K562 (cell line): Measurements from ENCODE around the gene HLA-E. TPM values are rescaled to one million over a fixed set of nuclear protein-coding genes. Genes with fewer than 3 reads are reported as not detected.

Experiments
- ATAC-seq: fragments of 200-7000 bp; cut with Tn5 transposase; 3 replicates; pipeline ENCODE4 v1.9.1; 2020; ENCODE audit warnings: moderate library complexity
- BruUV-seq: library from RNA; stranded (reverse); fragments of 400-500 nt; replicated peaks from 2 replicates; lab custom pipeline; 2021; lab: Mats Ljungman, UMichigan
- CTCF ChIA-PET: fragments of 300-600 bp; formaldehyde crosslinking; extraction: SDS; loops from one replicate; lab custom pipeline; 2021; ENCODE audit warnings: low intra/inter-chr PET ratio; lab: Yijun Ruan, JAX
- POLR2A ChIA-PET: fragments of 300-600, 350-650 bp; sonication (Branson Sonifier 250); formaldehyde crosslinking; extraction: SDS; loops from one replicate; lab custom pipeline; 2021; ENCODE audit warnings: antibody characterized with exemption, inconsistent platforms; lab: Yijun Ruan, JAX
- DNase-seq, 4 experiments: peaks; one replicate each; pipeline versions ENCODE4 v3.0.0 to v3.0.0-alpha.2; 2011 to 2018; ENCODE audit warnings: low spot score in 3 of 4, mixed read lengths in 3 of 4; ENCODE audit errors: extremely low read depth in 1 of 4
- FAIRE-seq: peaks from 2 replicates; lab custom pipeline; 2011; peaks lifted over from hg19 to GRCh38; lab: Jason Lieb, UNC
- H2AFZ ChIP-seq: 2 replicates; pipeline ENCODE4 v1.6.0; 2011; ENCODE audit warnings: low read depth, low read length, control low read depth, inconsistent platforms
- H3K27ac ChIP-seq: fragments of 200-600 bp; 3 replicates; pipeline ENCODE4 v1.8.0; 2011; ENCODE audit warnings: low read depth, mild to moderate bottlenecking, control low read depth, inconsistent platforms, low read length, moderate library complexity, mixed read lengths; ENCODE audit errors: extremely low read depth
- H3K27me3 ChIP-seq, 2 experiments: fragments of 300-600 bp in 1 of 2; 2 replicates in 1 of 2; 3 replicates in 1 of 2; pipeline versions ENCODE4 v1.6.0 to v1.8.0; 2011; ENCODE audit warnings: inconsistent platforms in 2 of 2, low read length in 2 of 2, mild to moderate bottlenecking in 1 of 2, mixed read lengths in 1 of 2, moderate library complexity in 1 of 2; ENCODE audit not compliant: control insufficient read depth in 2 of 2, insufficient read depth in 2 of 2
- H3K36me3 ChIP-seq: fragments of 300-600 bp; 3 replicates; pipeline ENCODE4 v1.8.0; 2011; ENCODE audit warnings: mild to moderate bottlenecking, low read length, inconsistent platforms; ENCODE audit not compliant: control insufficient read depth, insufficient read depth
- H3K4me1 ChIP-seq, 2 experiments: fragments of 200-600 bp in 1 of 2; replicated peaks in 1 of 2; 2 replicates in 1 of 2; 3 replicates in 1 of 2; pipeline versions ENCODE4 v1.5.1 to v1.8.0; 2011; ENCODE audit warnings: inconsistent platforms in 2 of 2, low read length in 2 of 2, mild to moderate bottlenecking in 1 of 2, mixed read lengths in 1 of 2, moderate library complexity in 1 of 2; ENCODE audit not compliant: control insufficient read depth in 2 of 2, insufficient read depth in 2 of 2
- H3K4me2 ChIP-seq: 2 replicates; pipeline ENCODE4 v1.6.1; 2011; ENCODE audit warnings: low read length, control low read depth, inconsistent platforms, mixed read lengths; ENCODE audit not compliant: insufficient read depth
- H3K4me3 ChIP-seq: fragments of 200-600 bp; sonication (generic), shearing (Covaris generic); 2 replicates; pipeline ENCODE4 v1.5.1; 2016; ENCODE audit warnings: control low read depth, inconsistent platforms
- H3K79me2 ChIP-seq: fragments of 200-600 bp; 3 replicates; pipeline ENCODE4 v1.8.0; 2011; ENCODE audit warnings: low read length, inconsistent platforms; ENCODE audit not compliant: control insufficient read depth, insufficient read depth
- H3K9ac ChIP-seq, 2 experiments: 2 replicates each; pipeline versions ENCODE4 v1.6.0 to v1.6.1; 2011; ENCODE audit warnings: low read depth in 2 of 2, low read length in 2 of 2, control low read depth in 1 of 2, inconsistent platforms in 1 of 2, mild to moderate bottlenecking in 1 of 2, mixed read lengths in 1 of 2; ENCODE audit not compliant: insufficient read depth in 1 of 2
- H3K9me1 ChIP-seq: one replicate; pipeline ENCODE4 v1.6.0; 2011; ENCODE audit warnings: inconsistent platforms, mild to moderate bottlenecking, low read length, moderate library complexity; ENCODE audit not compliant: control insufficient read depth, insufficient read depth
- H3K9me3 ChIP-seq: replicated peaks from 2 replicates; pipeline ENCODE4 v1.5.1; 2011; ENCODE audit warnings: low read depth, low read length, inconsistent platforms; ENCODE audit not compliant: control insufficient read depth, insufficient read depth
- H4K20me1 ChIP-seq: replicated peaks from 2 replicates; pipeline ENCODE4 v1.6.1; 2011; ENCODE audit warnings: low read length, inconsistent platforms, mixed read lengths; ENCODE audit not compliant: control insufficient read depth, insufficient read depth
- AFF4 ChIP-seq: sonication (generic); formaldehyde crosslinking; IDR thresholded peaks from 2 replicates; pipeline ENCODE4 v1.8.0; 2023; ENCODE audit warnings: mild to moderate bottlenecking, missing genetic modification reagents
- ATF7 ChIP-seq: fragments of 450-650 bp; IDR thresholded peaks from 2 replicates; pipeline ENCODE4 v1.7.1; 2014; ENCODE audit warnings: mild to moderate bottlenecking, moderate library complexity
- BRD9 ChIP-seq: fragments of 450-650 bp; IDR thresholded peaks from 2 replicates; pipeline ENCODE4 v1.6.1; 2018; ENCODE audit warnings: low read depth; ENCODE audit not compliant: partially characterized antibody
- CCAR2 ChIP-seq: fragments of 200-400 bp; formaldehyde crosslinking; IDR thresholded peaks from 2 replicates; pipeline ENCODE4 v1.6.1; 2017; ENCODE audit warnings: mild to moderate bottlenecking, low read depth, low read length
- ELF2 ChIP-seq: fragments of 250-450 bp; sonication (Bioruptor Pico); IDR thresholded peaks from 2 replicates; pipeline ENCODE4 v1.5.0; 2021; ENCODE audit warnings: mild to moderate bottlenecking
- GATAD2B ChIP-seq: fragments of 450-650 bp; IDR thresholded peaks from 2 replicates; pipeline ENCODE4 v1.6.1; 2017; ENCODE audit warnings: mild to moderate bottlenecking, borderline replicate concordance
- KAT8 ChIP-seq: fragments of 450-650 bp; IDR thresholded peaks from 2 replicates; pipeline ENCODE4 v1.6.1; 2016; ENCODE audit warnings: low read depth, mild to moderate bottlenecking
- L3MBTL2 ChIP-seq: fragments of 450-650 bp; IDR thresholded peaks from 2 replicates; pipeline ENCODE4 v1.6.1; 2016; ENCODE audit warnings: mild to moderate bottlenecking, moderate library complexity
- MYBL2 ChIP-seq, 2 experiments: fragments of 450-650 bp in 1 of 2; sonication (generic) in 1 of 2; formaldehyde crosslinking in 1 of 2; IDR thresholded peaks; 2 replicates each; pipeline versions ENCODE4 v1.6.1 to v1.8.1; 2017 to 2022; ENCODE audit warnings: borderline replicate concordance in 1 of 2, inconsistent platforms in 1 of 2, low read depth in 1 of 2, mild to moderate bottlenecking in 1 of 2, missing genetic modification reagents in 1 of 2, moderate library complexity in 1 of 2
- NCOA6 ChIP-seq: fragments of 450-650 bp; IDR thresholded peaks from 2 replicates; pipeline ENCODE4 v1.6.1; 2017; ENCODE audit warnings: mild to moderate bottlenecking
- POLR2AphosphoS2 ChIP-seq: IDR thresholded peaks from 2 replicates; pipeline ENCODE4 v1.6.1; 2012; ENCODE audit warnings: low read length, improper control_type of control experiment
- SMAD1 ChIP-seq: fragments of 150-350 bp; IDR thresholded peaks from 2 replicates; pipeline ENCODE4 v1.6.1; 2014; ENCODE audit warnings: low read length, low read depth; ENCODE audit not compliant: partially characterized antibody
- TCF7L2 ChIP-seq: fragments of 150-350 bp; IDR thresholded peaks from 2 replicates; pipeline ENCODE4 v1.6.1; 2016; ENCODE audit warnings: low read depth, mild to moderate bottlenecking, low read length, moderate library complexity
- WGBS: fragments of 100-300 bp; shearing (Covaris generic); methylation state at CpG from one replicate; pipeline ENCODE4 v1.1.6; 2016; ENCODE audit warnings: low coverage, mixed read lengths; ENCODE audit not compliant: insufficient coverage; ENCODE audit errors: missing lambda C conversion rate; 5-methylcytosine and 5-hydroxymethylcytosine counted together
- in situ Hi-C: fragments of 300-500 bp; cut with MboI; formaldehyde crosslinking; loops from 4 replicates; pipeline ENCODE4 v1.15.0; 2018; ENCODE audit warnings: inconsistent platforms, mixed read lengths
- intact Hi-C: fragments of 100-400 bp; cut with micrococcal nuclease; formaldehyde crosslinking; loops from 2 replicates; pipeline ENCODE4 v1.14.2; 2022
- polyA plus RNA-seq, 8 experiments: library from polyadenylated mRNA; depleted of rRNA in 4 of 8; stranded (reverse) in 5 of 8; unstranded in 3 of 8; fragments of >200 nt; fragmentation: Nextera tagmentation in 2 of 8; fragmentation: Illumina TruSeq in 1 of 8; extraction: Ambion mirVana in 2 of 8; extraction: Trizol in 1 of 8; gene quantifications; 2 replicates each; pipeline versions ENCODE4 v1.2.1 to v1.2.3, GENCODE V29; 2011 to 2014; ENCODE audit warnings: inconsistent platforms in 1 of 8, missing spikeins in 1 of 8
- total RNA-seq, 7 experiments: library from RNA; depleted of rRNA in 6 of 7; stranded (reverse); fragments of >200 nt in 6 of 7; fragmentation: Illumina TruSeq in 2 of 7; extraction: Trizol in 2 of 7; gene quantifications; 2 replicates each; pipeline versions ENCODE4 v1.2.1 to v1.2.3, GENCODE V29; 2011 to 2021; ENCODE audit warnings: low replicate concordance in 1 of 7
- TF ChIP-seq, protein P1 (sequence below): fragments of 250-450 bp; sonication (Bioruptor Pico); IDR thresholded peaks from 2 replicates; pipeline ENCODE4 v1.4.0; 2020; ENCODE audit warnings: borderline replicate concordance
- TF ChIP-seq, protein P2 (sequence below), 2 experiments: fragments of 250-450 bp in 1 of 2; fragments of 450-650 bp in 1 of 2; sonication (Bioruptor Pico) in 1 of 2; IDR thresholded peaks; 2 replicates each; pipeline versions ENCODE4 v1.6.1 to v1.8.0; 2016 to 2021; ENCODE audit warnings: mild to moderate bottlenecking in 2 of 2, moderate library complexity in 2 of 2, missing compliant biosample characterization in 1 of 2, missing genetic modification characterization in 1 of 2

The HLA-E gene
- total and polyA plus RNA-seq, 9 of the 15 experiments (the other 6 are each of a cell fraction or from before 2014, with no cell fraction given) = 3.2 to 39.9 (median 26.8) TPM

DNA sequence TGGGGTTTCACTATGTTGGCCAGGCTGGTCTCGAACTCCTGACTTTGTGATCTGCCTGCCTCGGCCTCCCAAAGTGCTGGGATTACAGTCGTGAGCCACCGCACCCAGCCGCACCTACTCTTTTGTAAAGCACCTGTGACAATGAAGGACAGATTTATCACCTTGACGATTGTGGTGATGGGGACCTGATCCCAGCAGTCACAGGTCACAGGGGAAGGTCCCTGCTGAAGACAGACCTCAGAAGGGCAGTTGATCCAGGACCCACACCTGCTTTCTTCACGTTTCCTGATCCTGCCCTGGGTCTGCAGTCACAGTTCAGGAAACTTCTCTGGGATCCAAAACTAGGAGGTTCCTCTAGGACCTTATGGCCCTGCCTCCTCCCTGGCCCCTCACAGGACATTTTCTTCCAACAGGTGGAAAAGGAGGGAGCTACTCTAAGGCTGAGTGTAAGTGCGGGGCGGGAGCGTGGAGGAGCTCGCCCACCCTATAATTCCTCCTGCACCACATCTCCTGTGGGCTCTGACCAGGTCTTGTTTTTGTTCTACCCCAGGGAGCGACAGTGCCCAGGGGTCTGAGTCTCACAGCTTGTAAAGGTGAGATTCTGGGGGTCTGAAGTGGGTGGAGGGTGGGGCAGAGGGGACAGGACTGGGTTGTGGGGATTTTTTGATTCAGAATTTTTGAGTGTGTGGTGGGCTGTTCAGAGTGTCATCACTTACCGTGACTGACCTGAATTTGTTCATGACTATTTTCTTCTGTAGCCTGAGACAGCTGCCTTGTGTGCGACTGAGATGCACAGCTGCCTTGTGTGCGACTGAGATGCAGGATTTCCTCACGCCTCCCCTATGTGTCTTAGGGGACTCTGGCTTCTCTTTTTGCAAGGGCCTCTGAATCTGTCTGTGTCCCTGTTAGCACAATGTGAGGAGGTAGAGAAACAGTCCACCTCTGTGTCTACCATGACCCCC is 3.0 kb downstream of the HLA-E start:
- no peak for DNase-seq
- CTCF ChIA-PET = no interaction called here
- intact Hi-C loops = no loop called here
- Histone ChIP-seq H2AFZ (no peak overlapping the region), H3K79me2 (peaks cover 7% of the 10 kb centered on the region; the same call in 2 of the 3 replicates), H3K36me3 (peaks cover 19% of the 10 kb centered on the region), H3K9ac (no peak overlapping the region; a peak in 1 of 4 replicates), H3K4me1 (peaks cover 31 to 34% of the 10 kb centered on the region in 2 experiments), H3K27ac (no peak overlapping the region), H3K4me2 (no peak overlapping the region), H3K9me1 (no peaks in the 10 kb centered on the region), H3K4me3 (no peak overlapping the region), H3K9me3 (no peaks in the 10 kb centered on the region), H3K27me3 (no peaks in the 10 kb centered on the region), H4K20me1 (peaks cover 5% of the 10 kb centered on the region)
- WGBS = 79% methylated on average over 16 of the region's 16 CpGs
- ATAC-seq = no peak
- POLR2A ChIA-PET = interaction anchor here (0.6 to 2.3 kb wide), 9 partner anchors 9 to 446 kb away, joined by 3 to 8 read pairs (median 3); partner anchors contain the start of gene MDC1
- BruUV-seq = no TSS peak
- in situ Hi-C loops = loop anchor here (5.0 kb wide), 2 partner anchors 45 to 105 kb away; no protein-coding TSS in a partner anchor
- FAIRE-seq = no peak
- no peak for TF ChIP-seq BRD9
- TF ChIP-seq KAT8 = no peak
- TF ChIP-seq ATF7 = no peak
- TF ChIP-seq, protein P1, sequence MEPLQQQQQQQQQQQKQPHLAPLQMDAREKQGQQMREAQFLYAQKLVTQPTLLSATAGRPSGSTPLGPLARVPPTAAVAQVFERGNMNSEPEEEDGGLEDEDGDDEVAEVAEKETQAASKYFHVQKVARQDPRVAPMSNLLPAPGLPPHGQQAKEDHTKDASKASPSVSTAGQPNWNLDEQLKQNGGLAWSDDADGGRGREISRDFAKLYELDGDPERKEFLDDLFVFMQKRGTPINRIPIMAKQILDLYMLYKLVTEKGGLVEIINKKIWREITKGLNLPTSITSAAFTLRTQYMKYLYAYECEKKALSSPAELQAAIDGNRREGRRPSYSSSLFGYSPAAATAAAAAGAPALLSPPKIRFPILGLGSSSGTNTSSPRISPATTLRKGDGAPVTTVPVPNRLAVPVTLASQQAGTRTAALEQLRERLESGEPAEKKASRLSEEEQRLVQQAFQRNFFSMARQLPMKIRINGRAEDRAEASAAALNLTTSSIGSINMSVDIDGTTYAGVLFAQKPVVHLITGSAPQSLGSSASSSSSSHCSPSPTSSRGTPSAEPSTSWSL (CRISPR knock-in tag) = no peak
- TF ChIP-seq SMAD1 = no peak
- TF ChIP-seq CCAR2 = no peak
- no peak for TF ChIP-seq AFF4 (CRISPR knock-in tag)
- TF ChIP-seq NCOA6 = no peak
- TF ChIP-seq TCF7L2 = no peak
- TF ChIP-seq, protein P2, sequence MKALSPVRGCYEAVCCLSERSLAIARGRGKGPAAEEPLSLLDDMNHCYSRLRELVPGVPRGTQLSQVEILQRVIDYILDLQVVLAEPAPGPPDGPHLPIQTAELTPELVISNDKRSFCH (CRISPR knock-in tag; IDR thresholded peaks at IDR 0.05) = no peak
- TF ChIP-seq, protein P2 (tag; IDR thresholded peaks at IDR 0.05) = no peak
- TF ChIP-seq GATAD2B = no peak
- no peak for TF ChIP-seq L3MBTL2
- no peak for TF ChIP-seq ELF2 (CRISPR knock-in tag)
- TF ChIP-seq MYBL2 (IDR thresholded peaks at IDR 0.05; ENCODE audit: low read depth) = no peak
- no peak for TF ChIP-seq MYBL2 (CRISPR knock-in tag; IDR thresholded peaks at IDR 0.05; ENCODE audit: borderline replicate concordance)
- no peak for TF ChIP-seq POLR2AphosphoS2
